HG02943 (cell line): ENCODE data around the gene EVPL.
"Not testable (repeated sequence)": the region's sequence is repeated elsewhere in the genome, so short reads cannot be mapped to it uniquely, and the experiment has no call there.

Experiments used
- ATAC-seq: cut with Tn5 transposase; IDR thresholded peaks from one replicate; pipeline ENCODE4 v1.9.1; 2021; ENCODE audit warnings: mild to moderate bottlenecking, low read depth, moderate library complexity; ENCODE audit not compliant: unreplicated experiment

EVPL gene

GRCh38 chr17:75975187-75975586, 51.9 kb downstream of the EVPL start:
- not testable (repeated sequence) for ATAC-seq

- ATAC-seq: no peak
Measured at GRCh38 chr17:75970626-75971025, 56.5 kb downstream of the EVPL start.

GRCh38 chr17:75970011-75970523, 57.0 kb downstream of the EVPL start:
- ATAC-seq: no peak

- ATAC-seq: not testable (repeated sequence)
Measured at GRCh38 chr17:75969044-75969443, 58.1 kb downstream of the EVPL start.

- ATAC-seq: no peak
Measured at GRCh38 chr17:75965468-75965867, 61.6 kb downstream of the EVPL start.

- no peak for ATAC-seq
Measured at GRCh38 chr17:75959839-75960511, 67.1 kb downstream of the EVPL start.

GRCh38 chr17:75959051-75959838, 67.9 kb downstream of the EVPL start:
- ATAC-seq: no peak
